Right cardiac atrium (tissue), 5 donors: ENCODE results near the gene RBM17. TPM values are rescaled to one million over a fixed set of nuclear protein-coding genes. Genes with fewer than 3 reads are reported as not detected.
A peak's percentile ranks its signal among the peaks of the same experiment; 100 is the strongest.

Experiments used
- ATAC-seq, 2 donors: fragments of 200-7000 bp; cut with Tn5 transposase; one replicate each; pipeline versions ENCODE4 v1.8.0 to v1.9.1; 2020; ENCODE audit warnings: moderate library complexity in 2 of 2, mild to moderate bottlenecking in 1 of 2
- DNase-seq, 3 donors: peaks; one replicate each; pipeline ENCODE4 v3.0.0-alpha.2; 2020
- H3K27ac ChIP-seq: one replicate; pipeline ENCODE4 v1.5.1; 2013; ENCODE audit warnings: mild to moderate bottlenecking, low read length, control low read depth, moderate library complexity
- H3K27me3 ChIP-seq: one replicate; pipeline ENCODE4 v1.6.1; 2013; ENCODE audit not compliant: control insufficient read depth, insufficient read depth
- H3K4me1 ChIP-seq: one replicate; pipeline ENCODE4 v1.6.1; 2013; ENCODE audit warnings: low read length; ENCODE audit not compliant: control insufficient read depth, insufficient read depth
- H3K4me3 ChIP-seq: one replicate; pipeline ENCODE4 v1.5.1; 2013; ENCODE audit warnings: low read length, control low read depth
- H3K9me3 ChIP-seq: one replicate; pipeline ENCODE4 v1.6.1; 2013; ENCODE audit warnings: low read length; ENCODE audit not compliant: control insufficient read depth
- WGBS: extraction: QIAGEN DNeasy Blood & Tissue Kit; methylation state at CpG from one replicate; pipeline ENCODE4 v1.1.7; 2013; 5-methylcytosine and 5-hydroxymethylcytosine counted together
- intact Hi-C, 4 donors: fragments of 100-400 bp; cut with DNase I; formaldehyde crosslinking; loops; one replicate each; pipeline versions ENCODE4 v1.11.0 to v1.14.0; 2022 to 2023
- polyA plus RNA-seq: library from polyadenylated mRNA; stranded (reverse); fragments of 200-250 nt; gene quantifications from one replicate; pipeline ENCODE4 v1.2.3, GENCODE V29; 2013
- total RNA-seq, 4 donors: library from RNA; stranded (reverse); fragmentation: NEBNext Ultra II Directional; extraction: Animal tissue kit (Norgen Biotek cat#: 25700); gene quantifications; one replicate each; pipeline ENCODE4 v1.2.1, GENCODE V29; 2021
- donor health status: healthy with polysubstance abuse.
- donor health status: DM: no; HTN: yes; CAD: no.
- donor health status: DM: no; HTN: no; CAD: no.
- donor health status: DM: no; HTN: yes; CAD: no; lungs with severe emphysema.
- donor health status: DM: yes; HTN: yes; CAD: no.

The RBM17 gene
- total and polyA plus RNA-seq, 5 donors = 51.0 to 66.5 (median 56.9) TPM

- intact Hi-C loops = loop anchor here in 1 of 4 donors (5.0 kb wide), 1 partner anchor 35 kb away; no protein-coding TSS in a partner anchor
- Histone ChIP-seq H3K27me3 (no peaks in the 10 kb centered on the region), H3K4me1 (no peaks in the 10 kb centered on the region), H3K27ac (no peak overlapping the region), H3K4me3 (no peak overlapping the region), H3K9me3 (no peaks in the 10 kb centered on the region)
- peak in 1 of 3 donors; percentile 33 for DNase-seq
- WGBS = 76% methylated on average over 11 of the region's 11 CpGs
- no peak for ATAC-seq
Measured at GRCh38 chr10:6146921-6147320, 58.1 kb downstream of the RBM17 start.

GRCh38 chr10:6148251-6148701 lies 59.4 kb downstream of the RBM17 start:
- Histone ChIP-seq H3K27ac (no peak overlapping the region), H3K4me1 (no peaks in the 10 kb centered on the region)
- 87% methylated on average over 7 of the region's 7 CpGs for WGBS

GRCh38 chr10:6148908-6149307 lies 60.1 kb downstream of the RBM17 start:
- 90% methylated on average over 6 of the region's 6 CpGs for WGBS
- Histone ChIP-seq H3K27ac (no peak overlapping the region), H3K27me3 (no peaks in the 10 kb centered on the region), H3K4me1 (no peaks in the 10 kb centered on the region), H3K4me3 (no peak overlapping the region), H3K9me3 (no peaks in the 10 kb centered on the region)
- no peak for DNase-seq
- no peak for ATAC-seq
- intact Hi-C loops = loop anchor here in 1 of 4 donors (5.0 kb wide), 1 partner anchor 37 kb away; no protein-coding TSS in a partner anchor

More at GRCh38 chr10:6148251-6148701, 59.4 kb downstream of the RBM17 start:
- DNase-seq (peak in 1 of 3 donors; percentile 38), ATAC-seq (no peak)
- intact Hi-C loops = loop anchor here in 1 of 4 donors (5.0 kb wide), 1 partner anchor 36 kb away; no protein-coding TSS in a partner anchor
- Histone ChIP-seq H3K27me3 (no peaks in the 10 kb centered on the region), H3K4me3 (no peak overlapping the region), H3K9me3 (no peaks in the 10 kb centered on the region)

GRCh38 chr10:6151087-6151977 lies 62.5 kb downstream of the RBM17 start:
- intact Hi-C loops = loop anchor here in 1 of 4 donors (5.0 kb wide), 1 partner anchor 46 kb away; no protein-coding TSS in a partner anchor
- Histone ChIP-seq H3K4me1 (no peaks in the 10 kb centered on the region), H3K4me3 (no peak overlapping the region), H3K27ac (peak overlapping the region; percentile 26), H3K9me3 (no peaks in the 10 kb centered on the region), H3K27me3 (no peaks in the 10 kb centered on the region)
- peak; percentile 77 to 87 for ATAC-seq
- peak; percentile 62 to 78 (median 78) for DNase-seq
- WGBS = 33% methylated on average over 22 of the region's 22 CpGs

GRCh38 chr10:6153845-6154244 lies 65.0 kb downstream of the RBM17 start:
- Histone ChIP-seq H3K9me3 (no peaks in the 10 kb centered on the region), H3K27ac (no peak overlapping the region), H3K4me3 (no peak overlapping the region), H3K4me1 (no peaks in the 10 kb centered on the region), H3K27me3 (no peaks in the 10 kb centered on the region)
- DNase-seq = no peak
- no peak for ATAC-seq
- 82% methylated on average over 7 of the region's 7 CpGs for WGBS
- intact Hi-C loops = loop anchor here in 1 of 4 donors (5.0 kb wide), 1 partner anchor 43 kb away; no protein-coding TSS in a partner anchor

- H3K4me1 ChIP-seq = no peaks in the 10 kb centered on the region
- H3K9me3 ChIP-seq = no peaks in the 10 kb centered on the region
- ATAC-seq (no peak), DNase-seq (no peak)
- intact Hi-C loops = loop anchor here in 1 of 4 donors (5.0 kb wide), 1 partner anchor 43 kb away; no protein-coding TSS in a partner anchor
- no peak overlapping the region for H3K27ac ChIP-seq
- no peak overlapping the region for H3K4me3 ChIP-seq
- no peaks in the 10 kb centered on the region for H3K27me3 ChIP-seq
- WGBS = 93% methylated on average over 14 of the region's 14 CpGs
Measured at GRCh38 chr10:6154566-6154965, 65.7 kb downstream of the RBM17 start.

GRCh38 chr10:6158276-6158675 lies 69.4 kb downstream of the RBM17 start:
- DNase-seq (no peak), ATAC-seq (no peak)
- peaks cover 2% of the 10 kb centered on the region for H3K4me1 ChIP-seq
- no peak overlapping the region for H3K27ac ChIP-seq
- H3K27me3 ChIP-seq = no peaks in the 10 kb centered on the region
- no peak overlapping the region for H3K4me3 ChIP-seq
- 96% methylated on average over 7 of the region's 7 CpGs for whole genome bisulfite sequencing
- intact Hi-C loops = no loop called here
- no peaks in the 10 kb centered on the region for H3K9me3 ChIP-seq

GRCh38 chr10:6161921-6162320 lies 73.1 kb downstream of the RBM17 start:
- Histone ChIP-seq H3K9me3 (no peaks in the 10 kb centered on the region), H3K4me1 (peaks cover 9% of the 10 kb centered on the region), H3K27me3 (no peaks in the 10 kb centered on the region), H3K27ac (no peak overlapping the region), H3K4me3 (no peak overlapping the region)
- intact Hi-C loops = loop anchor here in 1 of 4 donors (5.0 kb wide), 1 partner anchor 40 kb away; the partner anchor contains the start of gene PFKFB3
- 77% methylated on average over 3 of the region's 3 CpGs for WGBS
- DNase-seq (no peak), ATAC-seq (no peak)

- ATAC-seq = peak in 1 of 2 donors; percentile 1
- intact Hi-C loops = loop anchor here in 1 of 4 donors (5.0 kb wide), 1 partner anchor 40 kb away; the partner anchor contains the start of gene PFKFB3
Measured at GRCh38 chr10:6162589-6163356, 73.9 kb downstream of the RBM17 start.

GRCh38 chr10:6163364-6164270 lies 74.8 kb downstream of the RBM17 start:
- Histone ChIP-seq H3K4me1 (peaks cover 9% of the 10 kb centered on the region), H3K4me3 (peak overlapping the region; percentile 55), H3K9me3 (no peaks in the 10 kb centered on the region), H3K27ac (peak overlapping the region; percentile 91), H3K27me3 (no peaks in the 10 kb centered on the region)
- DNase-seq = peak; percentile 92 to 97 (median 96)
- WGBS = under 1% methylated on average over 91 of the region's 91 CpGs
- ATAC-seq = peak; percentile 99
- intact Hi-C loops = loop anchor here in 1 of 4 donors (5.0 kb wide), 1 partner anchor 39 kb away; the partner anchor contains the start of gene PFKFB3

More at GRCh38 chr10:6162589-6163356, 73.9 kb downstream of the RBM17 start:
- H3K27ac ChIP-seq = peak overlapping the region; percentile 91
- H3K9me3 ChIP-seq = no peaks in the 10 kb centered on the region
- H3K4me3 ChIP-seq = peak overlapping the region; percentile 51
- peaks cover 9% of the 10 kb centered on the region for H3K4me1 ChIP-seq
- 37% methylated on average over 12 of the region's 12 CpGs for WGBS
- DNase-seq = no peak
- H3K27me3 ChIP-seq = no peaks in the 10 kb centered on the region
